Measurements from ENCODE around the gene KPNB1.
A peak's percentile ranks its signal among the peaks of the same experiment; 100 is the strongest.

The KPNB1 gene

GRCh38 chr17:47694581-47695428, 45.1 kb downstream of the KPNB1 start:
- TF ChIP-seq, protein P1, sequence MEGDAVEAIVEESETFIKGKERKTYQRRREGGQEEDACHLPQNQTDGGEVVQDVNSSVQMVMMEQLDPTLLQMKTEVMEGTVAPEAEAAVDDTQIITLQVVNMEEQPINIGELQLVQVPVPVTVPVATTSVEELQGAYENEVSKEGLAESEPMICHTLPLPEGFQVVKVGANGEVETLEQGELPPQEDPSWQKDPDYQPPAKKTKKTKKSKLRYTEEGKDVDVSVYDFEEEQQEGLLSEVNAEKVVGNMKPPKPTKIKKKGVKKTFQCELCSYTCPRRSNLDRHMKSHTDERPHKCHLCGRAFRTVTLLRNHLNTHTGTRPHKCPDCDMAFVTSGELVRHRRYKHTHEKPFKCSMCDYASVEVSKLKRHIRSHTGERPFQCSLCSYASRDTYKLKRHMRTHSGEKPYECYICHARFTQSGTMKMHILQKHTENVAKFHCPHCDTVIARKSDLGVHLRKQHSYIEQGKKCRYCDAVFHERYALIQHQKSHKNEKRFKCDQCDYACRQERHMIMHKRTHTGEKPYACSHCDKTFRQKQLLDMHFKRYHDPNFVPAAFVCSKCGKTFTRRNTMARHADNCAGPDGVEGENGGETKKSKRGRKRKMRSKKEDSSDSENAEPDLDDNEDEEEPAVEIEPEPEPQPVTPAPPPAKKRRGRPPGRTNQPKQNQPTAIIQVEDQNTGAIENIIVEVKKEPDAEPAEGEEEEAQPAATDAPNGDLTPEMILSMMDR (IDR thresholded peaks at IDR 0.05; ENCODE audit: extremely low read depth, insufficient read depth, missing control alignments), result no peak
- peak; percentile 53 for DNase-seq (ENCODE audit: low spot score)
- in situ Hi-C loops (cut with MboI; ENCODE audit: low pct_unique_long_range_greater_than_20kb, low sequenced_read_pairs, unreplicated experiment), result no loop called here

- in situ Hi-C loops (cut with MboI; ENCODE audit: low pct_unique_long_range_greater_than_20kb, low sequenced_read_pairs, unreplicated experiment), result no loop called here
- DNase-seq (ENCODE audit: low spot score), result peak; percentile 24
- TF ChIP-seq, protein P1 (IDR thresholded peaks at IDR 0.05; ENCODE audit: extremely low read depth, insufficient read depth, missing control alignments), result no peak
Observed at GRCh38 chr17:47695429-47696376, 46.0 kb downstream of the KPNB1 start.

- DNase-seq (ENCODE audit: low spot score), result no peak
- in situ Hi-C loops (cut with MboI; ENCODE audit: low pct_unique_long_range_greater_than_20kb, low sequenced_read_pairs, unreplicated experiment), result no loop called here
- TF ChIP-seq, protein P1 (IDR thresholded peaks at IDR 0.05; ENCODE audit: extremely low read depth, insufficient read depth, missing control alignments), result no peak
Observed at GRCh38 chr17:47696717-47697642, 47.3 kb downstream of the KPNB1 start.

DNA sequence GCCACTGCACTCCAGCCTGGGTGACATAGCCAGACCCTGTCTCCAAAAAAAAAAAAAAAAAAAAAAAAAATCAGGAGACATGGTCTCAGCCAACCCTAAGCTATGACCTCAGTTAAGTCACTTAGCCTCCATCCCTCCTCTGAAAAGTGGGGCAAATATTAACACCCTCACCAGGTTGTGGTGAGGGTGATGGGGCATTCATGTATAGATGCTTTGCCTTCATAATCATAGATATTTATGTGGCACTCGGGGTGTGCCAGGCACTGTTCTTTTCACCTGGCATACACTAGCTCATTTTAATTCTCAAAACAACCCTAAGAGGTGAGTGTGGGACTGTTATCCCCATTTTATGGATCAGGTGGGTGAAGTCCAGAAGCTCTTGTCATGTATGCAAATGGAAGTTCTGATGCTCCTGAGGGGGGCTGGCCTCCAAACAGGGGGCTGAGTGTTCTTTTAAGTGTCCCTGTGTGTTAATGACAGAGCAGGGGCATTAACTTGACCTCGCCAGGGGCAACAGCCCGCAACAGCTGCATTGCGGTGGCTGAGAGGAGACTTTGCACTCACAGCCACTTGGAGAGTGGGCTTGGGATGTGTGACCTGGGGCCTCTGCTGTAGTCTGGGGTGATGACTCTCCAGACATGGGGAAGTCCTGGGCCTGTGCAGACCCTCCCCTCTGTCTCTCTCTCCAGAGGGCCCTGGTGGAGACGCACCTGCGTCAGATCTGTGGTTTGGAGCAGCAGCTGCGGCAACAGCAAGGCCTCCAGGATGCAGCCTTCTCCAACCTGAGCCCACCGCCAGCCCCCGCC, 48.4 kb downstream of the KPNB1 start:
- DNase-seq (ENCODE audit: low spot score), result no peak
- in situ Hi-C loops (cut with MboI; ENCODE audit: low pct_unique_long_range_greater_than_20kb, low sequenced_read_pairs, unreplicated experiment), result no loop called here

GRCh38 chr17:47698749-47699535, 49.2 kb downstream of the KPNB1 start:
- DNase-seq (ENCODE audit: low spot score), result peak; percentile 95
- TF ChIP-seq, protein P1 (IDR thresholded peaks at IDR 0.05; ENCODE audit: extremely low read depth, insufficient read depth, missing control alignments), result peak; percentile 82
- in situ Hi-C loops (cut with MboI; ENCODE audit: low pct_unique_long_range_greater_than_20kb, low sequenced_read_pairs, unreplicated experiment), result no loop called here

More for the DNA sequence above, 48.4 kb downstream of the KPNB1 start:
- TF ChIP-seq, protein P1 (IDR thresholded peaks at IDR 0.05; ENCODE audit: extremely low read depth, insufficient read depth, missing control alignments), result no peak

Data from GM13977 (cell line).